Activated gamma-delta T cell treated with anti-CD3 and anti-CD28 coated beads, Interleukin-2, amount 50 U/mL, for 16 hours (primary cell): ENCODE data around the gene BTNL2.
"Not testable (repeated sequence)": the region's sequence is repeated elsewhere in the genome, so short reads cannot be mapped to it uniquely, and the experiment has no call there.

Experiments
- DNase-seq: peaks from one replicate; pipeline ENCODE4 v3.0.0-alpha.2; 2020; ENCODE audit warnings: low read depth

The BTNL2 gene

GRCh38 chr6:32367644-32368043 lies 39.3 kb downstream of the BTNL2 start:
- no peak for DNase-seq

- DNase-seq: not testable (repeated sequence)
Observed at GRCh38 chr6:32359225-32359624, 47.8 kb downstream of the BTNL2 start.

- DNase-seq: not testable (repeated sequence)
Observed at GRCh38 chr6:32358548-32358947, 48.4 kb downstream of the BTNL2 start.

GRCh38 chr6:32355018-32355417 lies 52.0 kb downstream of the BTNL2 start:
- no peak for DNase-seq

- DNase-seq: no peak
Observed at GRCh38 chr6:32353348-32353747, 53.6 kb downstream of the BTNL2 start.
